NOMO-1 treated with dmso at 0.1 percent for 144 hours (cell line): Measurements from ENCODE around the gene MRFAP1.

ENCODE experiments used
- DNase-seq: peaks from one replicate; lab custom pipeline; 2025; ENCODE audit not compliant: unreplicated experiment; lab: John Stamatoyannopoulos, UW

Gene MRFAP1

DNA sequence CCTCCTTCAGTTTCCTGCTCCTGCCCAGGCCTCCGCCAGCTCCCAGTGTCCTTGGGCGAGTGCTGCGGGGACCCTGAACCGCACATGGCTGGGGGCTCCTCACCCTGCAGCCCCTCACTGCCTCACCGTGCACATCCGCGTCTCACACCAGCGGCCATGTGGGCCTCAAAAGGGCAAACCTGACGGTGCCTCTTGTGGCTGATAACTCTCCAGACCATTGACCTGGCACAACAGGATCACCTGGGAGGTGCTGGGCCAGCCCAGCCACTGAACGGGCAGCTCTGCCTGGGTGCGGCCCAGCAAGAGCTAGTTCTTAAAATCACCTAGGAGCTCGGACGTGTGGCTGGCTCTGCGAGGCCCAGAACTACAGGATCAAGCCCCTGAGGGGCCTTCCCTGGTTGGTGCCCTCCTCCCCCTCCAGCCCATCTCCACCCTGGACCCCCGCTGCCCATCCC, 49.0 kb downstream of the MRFAP1 start:
- DNase-seq: no peak
